PC-9 (cell line): ENCODE measurements around the gene CLEC2B. TPM values are rescaled to one million over a fixed set of nuclear protein-coding genes. Genes with fewer than 3 reads are reported as not detected.

Source experiments
- BruUV-seq: library from RNA; stranded (reverse); fragments of 400-500 nt; replicated peaks from 2 replicates; lab custom pipeline; 2021; lab: Mats Ljungman, UMichigan
- CTCF ChIA-PET: fragments of 300-600 bp; sonication (Branson Sonifier 250); formaldehyde crosslinking; loops from one replicate; lab custom pipeline; 2022; ENCODE audit warnings: antibody characterized with exemption; lab: Charles Lee
- POLR2A ChIA-PET: fragments of 300-600 bp; sonication (Branson Sonifier 250); formaldehyde crosslinking; loops from one replicate; lab custom pipeline; 2022; ENCODE audit warnings: antibody characterized with exemption; ENCODE audit not compliant: unreplicated experiment; lab: Charles Lee
- DNase-seq, 2 experiments: peaks; one replicate each; pipeline versions ENCODE4 v3.0.0 to v3.0.0-alpha.2; 2015 to 2022; ENCODE audit warnings: mixed read lengths in 1 of 2
- H2AFZ ChIP-seq: fragments of 200-600 bp; sonication (generic); 2 replicates; pipeline ENCODE4 v1.8.1; 2017; ENCODE audit warnings: antibody characterized with exemption
- H3F3A ChIP-seq: fragments of 200-600 bp; sonication (generic); 2 replicates; pipeline ENCODE4 v1.8.1; 2017; ENCODE audit warnings: antibody characterized with exemption, mild to moderate bottlenecking, low read depth; ENCODE audit not compliant: insufficient read depth
- H3K27ac ChIP-seq: fragments of 200-600 bp; sonication (generic); 2 replicates; pipeline ENCODE4 v1.6.1; 2016; ENCODE audit warnings: mixed run types
- H3K27me3 ChIP-seq: fragments of 200-600 bp; sonication (generic); 2 replicates; pipeline ENCODE4 v1.6.1; 2016; ENCODE audit warnings: low read depth, mixed run types; ENCODE audit not compliant: insufficient read depth
- H3K36me3 ChIP-seq: fragments of 200-600 bp; sonication (generic); 2 replicates; pipeline ENCODE4 v1.6.1; 2016; ENCODE audit warnings: low read depth, mixed run types
- H3K4me1 ChIP-seq: fragments of 200-600 bp; sonication (generic); replicated peaks from 2 replicates; pipeline ENCODE4 v1.6.1; 2016; ENCODE audit warnings: mixed run types; ENCODE audit not compliant: insufficient read depth
- H3K4me2 ChIP-seq: fragments of 200-600 bp; sonication (generic); 2 replicates; pipeline ENCODE4 v1.6.1; 2017; ENCODE audit warnings: mixed run types
- H3K4me3 ChIP-seq: fragments of 200-600 bp; sonication (generic); 2 replicates; pipeline ENCODE4 v1.6.1; 2016; ENCODE audit warnings: mixed run types
- H3K79me2 ChIP-seq: fragments of 200-600 bp; sonication (generic); 2 replicates; pipeline ENCODE4 v1.6.1; 2017; ENCODE audit warnings: low read depth, mixed run types
- H3K9me2 ChIP-seq: fragments of 200-600 bp; sonication (generic); 2 replicates; pipeline ENCODE4 v1.8.1; 2017; ENCODE audit warnings: mild to moderate bottlenecking; ENCODE audit not compliant: insufficient read depth
- H3K9me3 ChIP-seq: fragments of 200-600 bp; sonication (generic); 2 replicates; pipeline ENCODE4 v1.8.1; 2016; ENCODE audit warnings: low read depth; ENCODE audit not compliant: insufficient read depth
- H4K20me1 ChIP-seq: fragments of 200-600 bp; sonication (generic); 2 replicates; pipeline ENCODE4 v1.8.1; 2017; ENCODE audit not compliant: insufficient read depth
- CTCF ChIP-seq: fragments of 200-600 bp; sonication (generic); conservative IDR thresholded peaks from 2 replicates; pipeline ENCODE4 v1.6.1; 2017; ENCODE audit warnings: mixed run types, antibody characterized with exemption, mild to moderate bottlenecking, moderate library complexity
- EZH2 ChIP-seq: fragments of 200-600 bp; sonication (generic); IDR thresholded peaks from 2 replicates; pipeline ENCODE4 v1.8.0; 2017; ENCODE audit warnings: antibody characterized with exemption, low read depth
- intact Hi-C: fragments of 100-400 bp; cut with micrococcal nuclease; formaldehyde crosslinking; loops from one replicate; pipeline ENCODE4 v1.10.0; 2022; ENCODE audit not compliant: unreplicated experiment
- total RNA-seq: library from RNA; stranded (reverse); gene quantifications from 2 replicates; pipeline ENCODE4 v1.2.3, GENCODE V29; 2021

Gene CLEC2B
- total RNA-seq, 1 experiment from 2014 or later: 3.9 TPM

GRCh38 chr12:9888665-9889273, 19.6 kb upstream of the CLEC2B start:
- ChIA-PET POLR2A (no interaction called here), CTCF (no interaction called here)
- H4K20me1 ChIP-seq: no peaks in the 10 kb centered on the region
- no peak for TF ChIP-seq EZH2
- TF ChIP-seq CTCF: no peak
- no peak overlapping the region for H3K4me3 ChIP-seq
- no TSS peak for BruUV-seq
- no peak overlapping the region for H2AFZ ChIP-seq
- DNase-seq: no peak
- no peaks in the 10 kb centered on the region; the same call in 1 of the 2 replicates for H3K9me2 ChIP-seq
- H3K27ac ChIP-seq: no peak overlapping the region
- no peaks in the 10 kb centered on the region for H3K36me3 ChIP-seq
- no peaks in the 10 kb centered on the region for H3K4me1 ChIP-seq
- H3K9me3 ChIP-seq: no peaks in the 10 kb centered on the region
- no peak overlapping the region for H3K4me2 ChIP-seq
- intact Hi-C loops: no loop called here
- H3F3A ChIP-seq: no peaks in the 10 kb centered on the region
- H3K27me3 ChIP-seq: no peaks in the 10 kb centered on the region
- no peaks in the 10 kb centered on the region for H3K79me2 ChIP-seq

- no peaks in the 10 kb centered on the region for H3K4me1 ChIP-seq
- no TSS peak for BruUV-seq
- intact Hi-C loops: no loop called here
- H3K4me2 ChIP-seq: no peak overlapping the region
- TF ChIP-seq EZH2: no peak
- no peak for TF ChIP-seq CTCF
- no peaks in the 10 kb centered on the region for H3K79me2 ChIP-seq
- CTCF ChIA-PET: no interaction called here
- no peak overlapping the region for H2AFZ ChIP-seq
- H3K27ac ChIP-seq: no peak overlapping the region
- no peaks in the 10 kb centered on the region for H3K27me3 ChIP-seq
- H3K4me3 ChIP-seq: no peak overlapping the region
- DNase-seq: no peak
- no peaks in the 10 kb centered on the region for H3K36me3 ChIP-seq
- H3K9me3 ChIP-seq: no peaks in the 10 kb centered on the region
- POLR2A ChIA-PET: no interaction called here
- no peaks in the 10 kb centered on the region for H4K20me1 ChIP-seq
- H3K9me2 ChIP-seq: no peaks in the 10 kb centered on the region
- H3F3A ChIP-seq: no peaks in the 10 kb centered on the region; the same call in 1 of the 2 replicates
Measured at GRCh38 chr12:9883175-9883574, 14.0 kb upstream of the CLEC2B start.

DNA sequence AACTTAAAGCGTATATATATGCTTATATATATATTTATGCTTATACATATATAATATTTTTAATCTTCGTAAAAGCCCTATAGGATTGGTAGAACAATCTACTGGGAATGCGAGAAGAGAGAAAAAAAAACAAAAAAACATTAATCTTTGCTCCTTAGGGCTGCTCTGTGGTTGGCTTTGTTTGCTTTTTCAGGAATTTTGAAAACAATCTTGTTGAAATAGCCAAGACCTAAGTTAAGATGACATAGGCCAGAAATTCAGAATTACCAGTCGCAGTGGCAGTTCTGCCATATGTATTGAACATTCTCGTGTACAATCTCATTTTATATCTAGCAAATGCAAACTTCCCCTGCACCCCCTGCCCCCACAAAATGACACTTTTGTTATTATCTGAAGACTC, 12.8 kb upstream of the CLEC2B start:
- Histone ChIP-seq H4K20me1 (no peaks in the 10 kb centered on the region), H3K4me1 (no peaks in the 10 kb centered on the region), H3K4me2 (no peak overlapping the region), H3F3A (no peaks in the 10 kb centered on the region; the same call in 1 of the 2 replicates), H3K79me2 (no peaks in the 10 kb centered on the region), H3K9me2 (no peaks in the 10 kb centered on the region), H3K27me3 (no peaks in the 10 kb centered on the region), H3K36me3 (no peaks in the 10 kb centered on the region), H3K4me3 (no peak overlapping the region), H2AFZ (no peak overlapping the region), H3K27ac (no peak overlapping the region), H3K9me3 (no peaks in the 10 kb centered on the region)
- POLR2A ChIA-PET: no interaction called here
- intact Hi-C loops: no loop called here
- BruUV-seq: no TSS peak
- CTCF ChIA-PET: no interaction called here
- no peak for TF ChIP-seq CTCF
- no peak for TF ChIP-seq EZH2
- no peak for DNase-seq
